Bone marrow (tissue), 2 donors: ENCODE results near the gene LITAF.
"Not testable (repeated sequence)": the region's sequence is repeated elsewhere in the genome, so short reads cannot be mapped to it uniquely, and the experiment has no call there.

ENCODE experiments used
- DNase-seq, 2 donors: peaks; one replicate each; lab custom pipeline; 2025; lab: John Stamatoyannopoulos, UW

LITAF gene

DNA sequence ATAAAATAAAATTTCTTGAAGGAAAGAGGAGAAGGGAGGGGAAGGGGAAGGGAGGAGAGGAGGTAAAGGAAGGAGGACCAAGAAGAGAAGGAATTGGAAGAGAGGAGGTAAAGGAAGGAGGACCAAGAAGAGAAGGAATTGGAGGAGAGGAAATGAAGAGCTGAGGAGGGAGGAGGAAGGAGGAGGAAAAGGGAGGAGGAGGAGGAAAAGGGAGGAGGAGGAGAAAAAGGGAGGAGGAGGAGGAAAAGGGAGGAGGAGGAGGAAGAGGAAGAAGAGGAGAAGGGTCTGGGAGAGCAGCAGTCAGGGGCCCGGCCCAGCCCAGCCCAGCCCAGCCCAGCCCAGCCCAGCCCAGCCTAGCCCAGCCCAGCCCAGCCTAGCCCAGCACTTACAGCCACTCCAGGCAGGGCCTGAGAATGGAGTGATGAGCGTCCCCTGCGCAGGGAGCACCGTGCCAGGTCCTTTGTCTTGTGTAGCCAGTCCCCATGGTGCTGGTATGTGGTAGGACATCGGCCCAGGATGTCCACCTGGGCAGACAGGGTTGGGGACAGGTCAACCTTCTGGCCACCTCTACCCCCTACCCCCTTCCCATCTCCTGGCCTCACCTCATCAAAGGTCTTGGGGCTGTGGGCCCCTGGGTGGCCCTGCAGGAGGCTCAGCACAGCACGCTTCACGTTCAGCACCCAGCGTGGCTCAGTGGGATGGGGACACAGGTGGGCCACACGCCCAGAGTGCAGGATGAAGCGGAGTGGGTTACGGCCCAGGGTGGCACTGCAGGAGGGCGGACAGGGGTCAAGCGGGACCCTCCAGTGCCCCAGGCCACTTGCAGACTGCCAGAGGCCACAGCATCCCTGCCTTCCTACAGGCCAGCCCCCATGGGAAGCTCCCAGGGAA, 70.9 kb downstream of the LITAF start:
- DNase-seq, result no peak

DNA sequence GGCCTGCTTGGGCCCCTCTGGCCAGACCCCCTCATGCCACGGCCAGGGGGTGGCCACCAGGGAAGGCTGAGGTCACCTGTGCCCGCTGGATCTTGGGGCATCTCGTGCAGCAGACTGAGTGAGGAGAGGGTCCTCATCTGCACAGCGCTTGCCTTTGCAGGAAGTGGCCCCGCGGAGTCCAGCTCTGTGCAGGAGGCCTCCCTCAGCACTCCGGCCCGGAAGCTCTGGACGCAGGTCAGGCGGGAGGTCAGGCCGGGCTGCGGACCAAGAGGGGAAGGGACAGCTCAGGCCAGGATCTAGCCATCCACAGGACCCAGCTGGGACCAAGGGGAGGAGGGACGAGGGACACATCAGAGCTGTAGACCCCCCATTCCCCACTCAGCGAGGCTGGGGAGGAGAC, 72.4 kb downstream of the LITAF start:
- no peak for DNase-seq

DNA sequence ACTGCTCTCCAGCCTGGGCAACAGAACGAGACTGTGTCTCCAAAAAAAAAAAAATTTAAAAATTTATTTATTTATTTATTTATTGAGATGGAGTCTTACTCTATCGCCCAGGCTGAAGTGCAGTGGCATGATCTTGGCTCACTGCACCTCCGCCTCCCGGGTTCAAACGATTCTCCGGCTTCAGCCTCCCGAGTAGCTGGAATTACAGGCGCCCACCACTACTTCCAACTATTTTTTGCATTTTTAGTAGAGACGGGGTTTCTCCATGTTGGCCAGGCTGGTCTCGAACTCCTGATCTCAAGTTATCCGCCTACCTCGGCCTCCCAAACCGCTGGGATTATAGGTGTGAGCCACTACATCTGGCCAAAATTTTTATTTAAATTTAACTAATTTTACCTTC, 73.4 kb downstream of the LITAF start:
- not testable (repeated sequence) for DNase-seq

DNA sequence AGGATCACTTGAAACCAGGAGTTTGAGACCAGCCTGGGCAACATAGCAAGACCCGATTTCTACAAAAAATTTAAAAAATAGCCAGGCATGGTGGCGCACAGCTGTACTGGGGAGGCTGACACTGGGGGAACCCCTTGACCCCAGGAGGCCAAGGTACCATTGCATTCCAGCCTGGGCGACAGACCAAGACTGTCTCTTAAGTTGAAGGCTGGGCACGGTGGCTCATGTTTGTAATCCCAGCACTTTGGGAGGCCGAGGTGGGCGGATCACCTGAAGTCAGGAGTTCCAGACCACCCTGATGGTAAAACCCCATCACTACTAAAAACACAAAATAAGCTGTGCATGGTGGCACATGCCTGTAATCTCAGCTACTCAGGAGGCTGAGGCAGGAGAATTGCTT, 74.9 kb downstream of the LITAF start:
- DNase-seq, result no peak

DNA sequence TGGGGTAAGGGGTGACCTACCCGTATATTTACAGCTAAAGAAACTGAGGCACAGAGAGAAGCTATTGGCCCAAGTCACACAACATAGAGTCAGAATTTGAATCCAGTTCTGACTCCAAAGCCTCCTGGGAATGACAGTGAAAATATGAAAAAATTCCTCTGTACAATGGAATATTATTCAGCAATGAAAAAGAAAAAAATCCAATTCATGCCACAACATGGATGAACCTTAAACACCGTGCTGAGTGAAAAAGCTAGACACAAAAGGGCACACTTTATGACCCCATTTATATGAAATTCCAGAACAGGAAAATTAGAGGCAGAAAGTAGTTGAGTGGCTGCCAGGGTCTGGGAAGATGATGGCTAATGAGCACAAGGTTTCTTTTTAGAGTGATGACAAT, 75.4 kb downstream of the LITAF start:
- no peak for DNase-seq

DNA sequence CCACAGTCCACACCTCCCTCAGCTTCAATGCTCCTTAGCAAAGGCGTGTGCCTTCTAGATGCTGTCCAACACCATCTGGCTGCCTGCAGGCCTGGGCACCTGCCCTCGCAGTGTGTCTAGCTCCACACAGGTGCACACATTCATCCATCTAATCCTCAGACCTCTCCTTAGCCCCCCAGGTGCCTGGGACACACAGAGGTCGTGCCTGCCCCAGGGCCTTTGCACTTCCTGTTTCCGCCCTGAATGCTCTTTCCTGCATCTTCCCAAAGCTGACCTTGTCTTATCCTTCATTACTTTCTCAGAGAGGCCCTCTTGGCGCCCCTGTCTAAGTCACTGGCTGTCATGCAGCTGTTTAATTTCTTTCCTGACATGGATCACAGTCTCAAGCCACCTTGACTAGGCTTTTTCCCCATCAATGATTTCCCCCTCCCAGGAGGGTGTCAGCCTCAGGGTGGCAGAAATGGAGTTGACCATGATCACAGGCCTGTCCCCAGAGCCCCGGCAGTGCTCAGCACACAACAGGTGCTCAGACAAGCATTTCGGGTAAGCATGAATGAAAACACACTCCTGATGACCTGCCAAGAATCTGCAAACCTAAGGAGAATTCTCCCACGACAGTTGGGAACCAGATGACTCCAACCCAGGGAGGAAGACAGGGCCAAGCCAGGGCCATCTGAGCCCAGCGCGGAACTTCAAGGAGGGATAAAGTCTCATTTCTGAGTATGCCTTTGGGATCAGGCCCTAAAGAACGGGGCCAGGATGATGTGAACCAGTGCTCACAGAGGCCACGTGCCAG, 76.3 kb downstream of the LITAF start:
- DNase-seq, result no peak

DNA sequence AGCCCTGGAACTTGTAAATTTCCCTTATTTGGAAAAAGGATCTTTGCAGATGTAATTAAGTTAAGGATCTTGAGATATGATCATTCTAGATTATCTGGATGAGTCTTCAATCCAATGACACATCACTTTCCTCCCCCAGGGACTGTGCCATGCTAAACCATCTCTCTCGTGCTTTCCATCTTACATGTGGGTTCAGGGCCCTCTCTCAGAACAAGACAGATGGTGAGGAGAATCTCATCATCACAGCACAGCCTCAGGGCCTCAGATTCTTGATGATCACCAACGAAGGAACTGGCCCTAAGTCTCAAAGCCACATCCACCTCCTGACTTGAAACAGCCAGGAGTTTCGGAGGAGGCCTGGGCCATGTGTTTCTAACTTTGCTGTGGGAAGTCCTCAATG, 78.7 kb downstream of the LITAF start:
- DNase-seq, result no peak

DNA sequence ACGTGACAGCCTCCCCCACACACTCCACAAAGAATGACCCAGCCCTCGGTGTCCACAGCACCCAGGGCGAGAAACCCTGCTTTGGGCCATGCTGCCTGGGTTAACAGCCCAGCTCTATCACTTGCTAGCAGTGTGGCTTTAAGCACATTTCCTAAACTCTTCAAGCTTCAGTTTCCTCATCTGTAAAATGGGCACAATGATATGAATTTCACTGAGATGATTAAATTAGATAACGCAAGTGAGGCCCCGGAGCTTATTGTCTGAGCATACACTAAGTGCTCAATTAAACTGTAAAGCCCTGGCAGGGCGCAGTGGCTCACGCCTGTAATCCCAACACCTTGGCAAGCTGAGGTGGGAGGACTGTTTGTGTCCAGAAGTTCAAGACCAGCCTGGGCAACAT, 79.4 kb downstream of the LITAF start:
- no peak for DNase-seq

DNA sequence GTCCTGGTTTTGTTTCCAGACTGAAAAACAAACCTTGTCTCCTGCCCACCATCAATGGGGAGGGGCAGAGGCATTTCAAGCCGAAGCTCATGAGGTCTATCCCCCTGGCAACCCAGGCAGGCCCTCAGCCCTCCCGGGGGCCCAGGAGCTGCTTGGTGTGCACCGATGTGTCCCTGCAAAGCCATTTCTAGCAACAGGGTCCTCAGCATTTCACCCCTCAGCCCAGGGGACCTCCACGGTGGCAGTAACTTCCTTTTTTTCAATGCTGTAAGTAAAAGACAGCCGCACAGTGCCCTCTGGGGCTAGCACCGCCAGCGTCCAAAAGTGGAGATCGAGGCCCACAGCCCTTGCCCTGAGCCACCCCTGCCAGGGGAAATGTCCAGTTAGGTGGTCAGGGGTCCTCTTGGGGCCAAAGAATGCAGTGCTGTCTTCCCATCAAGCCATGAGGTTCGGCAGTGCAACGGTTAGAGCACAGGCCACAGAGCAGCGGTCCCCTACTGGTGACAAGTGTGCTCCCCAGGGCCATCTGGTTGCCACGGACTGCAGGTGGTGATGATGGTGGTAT, 79.9 kb downstream of the LITAF start:
- DNase-seq, result peak in 1 of 2 donors; percentile 19

DNA sequence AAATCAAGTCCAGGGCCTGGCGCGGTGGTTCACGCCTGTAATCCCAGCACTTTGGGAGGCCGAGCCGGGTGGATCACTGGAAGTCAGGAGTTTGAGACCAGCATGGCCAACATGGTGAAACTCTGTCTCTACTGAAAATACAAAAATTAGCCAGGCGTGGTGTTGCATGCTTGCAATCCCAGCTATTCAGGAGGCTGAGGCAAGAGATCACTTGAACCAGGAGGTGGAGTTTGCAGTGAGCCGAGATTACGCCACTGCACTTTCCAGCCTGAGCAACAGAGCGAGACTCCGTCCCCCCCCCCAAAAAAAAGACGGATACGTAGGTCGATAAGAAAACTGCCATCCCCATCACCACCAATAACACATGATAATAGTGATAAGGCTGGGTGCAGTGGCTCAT, 82.5 kb downstream of the LITAF start:
- not testable (repeated sequence) for DNase-seq

DNA sequence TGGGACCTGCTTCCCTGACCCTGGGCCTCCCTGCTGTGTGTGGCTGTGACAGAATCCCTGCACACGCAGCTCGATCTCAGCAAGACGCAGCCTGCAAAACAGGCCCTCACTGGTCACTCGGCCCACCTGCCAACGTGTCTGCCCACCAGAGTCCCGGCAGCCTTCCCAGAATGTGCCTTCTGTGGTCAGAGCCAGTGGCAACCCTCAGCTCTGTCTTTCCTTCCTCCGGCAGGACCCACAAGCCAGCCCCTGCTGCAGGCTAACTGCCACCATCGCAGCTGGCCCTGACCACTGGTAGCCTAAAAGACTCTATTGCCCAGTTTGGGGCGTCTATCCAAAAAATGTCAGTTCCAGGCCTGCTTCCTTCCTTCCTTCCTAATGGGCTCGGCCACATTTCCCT, 83.2 kb downstream of the LITAF start:
- DNase-seq, result no peak

DNA sequence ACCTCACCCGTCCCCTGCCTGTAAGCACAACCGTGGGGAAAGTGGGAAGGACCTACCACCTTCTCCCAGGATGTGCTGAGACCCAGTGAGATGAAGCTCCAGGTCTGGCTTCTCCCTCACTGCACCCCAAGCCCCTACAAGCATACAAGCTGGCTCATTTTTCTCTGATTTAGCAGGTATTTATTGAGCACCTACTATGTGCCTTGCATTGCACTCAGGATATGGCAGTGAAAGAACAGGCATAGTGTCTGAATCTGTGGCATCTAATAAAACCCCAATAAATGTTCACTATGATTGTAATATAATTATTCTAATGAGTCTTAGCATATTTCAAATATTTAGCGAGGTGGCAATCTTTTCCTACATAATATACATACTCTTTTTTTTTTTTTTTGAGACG, 84.5 kb downstream of the LITAF start:
- no peak for DNase-seq

DNA sequence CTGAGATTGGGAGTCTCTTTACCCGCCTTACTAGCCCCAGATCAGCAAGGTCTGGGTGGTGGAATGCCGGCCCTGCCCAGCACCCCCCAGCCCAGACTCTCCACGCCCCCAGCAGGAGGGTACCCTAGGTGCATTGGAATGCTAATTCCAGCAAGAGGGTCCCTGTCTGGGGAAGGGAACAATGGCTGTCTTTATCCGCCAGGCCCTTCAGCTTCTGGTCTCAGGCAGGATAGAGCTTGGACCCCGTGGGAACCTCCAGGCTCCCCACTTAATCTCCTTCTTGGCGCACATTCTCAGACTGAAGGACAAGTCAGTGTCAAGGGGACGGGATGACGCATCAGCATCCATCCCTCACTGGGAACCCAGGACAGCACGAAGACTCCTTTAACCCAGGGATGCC, 85.1 kb downstream of the LITAF start:
- DNase-seq, result no peak

DNA sequence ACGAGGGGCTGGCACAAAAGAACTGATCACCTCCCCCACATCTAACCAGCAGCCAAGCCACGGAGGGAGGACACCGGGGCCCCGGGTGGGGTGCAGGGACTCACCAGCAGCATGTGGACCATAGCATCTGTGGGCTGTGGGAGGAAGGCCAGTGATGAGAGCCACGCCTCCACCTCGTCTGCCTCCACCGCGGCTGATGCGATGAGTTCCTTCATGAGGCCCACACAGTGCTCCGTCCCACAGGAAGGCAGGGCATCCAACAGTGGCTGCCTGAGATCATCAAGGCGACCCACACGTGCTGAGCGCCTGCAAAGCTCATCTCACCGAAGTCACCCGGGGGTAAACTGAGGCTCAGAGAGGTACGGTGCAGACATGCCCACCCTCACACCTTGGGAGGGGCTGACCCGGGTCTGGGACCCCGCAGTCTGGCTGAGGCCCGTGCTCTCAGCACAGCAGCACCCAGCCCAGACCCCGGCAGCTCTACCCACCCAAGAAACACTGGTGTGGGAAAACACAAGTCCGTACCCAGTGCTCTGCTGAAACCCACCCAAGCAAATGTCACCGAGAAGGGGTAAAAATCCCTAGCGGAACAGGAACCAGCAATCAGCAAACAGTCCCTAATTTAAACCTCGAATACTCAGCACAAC, 85.9 kb downstream of the LITAF start:
- DNase-seq, result no peak

DNA sequence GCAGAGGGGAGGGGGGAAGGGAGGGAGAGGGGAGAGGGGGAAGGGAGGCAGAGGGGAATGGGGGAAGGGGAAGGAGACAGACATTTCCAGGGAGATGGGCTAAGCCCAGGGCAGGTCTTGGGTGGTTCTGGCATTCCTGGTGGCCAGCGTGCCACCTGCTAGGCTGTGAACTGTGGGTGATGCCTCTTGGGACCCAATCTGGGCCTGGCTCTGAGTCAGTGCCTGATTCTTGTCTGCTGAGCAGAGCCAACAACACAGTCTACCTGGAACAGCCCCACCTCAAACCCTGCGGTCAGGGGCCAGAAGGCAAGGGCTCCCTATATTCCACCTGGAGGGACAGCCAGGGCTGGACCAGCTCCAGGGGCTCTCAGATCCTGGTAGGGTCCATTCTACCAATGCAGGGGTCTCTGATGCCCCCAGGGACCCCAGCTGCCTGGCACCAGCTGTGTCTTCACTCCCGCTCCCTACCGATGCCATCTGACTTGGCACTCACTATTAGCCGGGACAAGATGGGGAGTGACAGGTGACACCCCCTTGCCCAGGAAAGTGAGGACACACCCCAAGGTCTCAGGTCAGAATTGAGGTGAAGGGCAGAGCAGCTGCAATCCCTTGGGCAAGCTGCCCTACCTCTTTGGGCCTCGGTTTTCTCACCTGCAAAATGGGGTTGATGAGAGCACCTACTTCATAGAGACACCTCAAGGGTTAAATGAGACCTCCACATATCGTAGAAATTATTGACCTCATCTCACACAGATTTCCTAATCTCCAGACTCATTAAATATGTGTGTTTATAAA, 87.2 kb downstream of the LITAF start:
- no peak for DNase-seq

DNA sequence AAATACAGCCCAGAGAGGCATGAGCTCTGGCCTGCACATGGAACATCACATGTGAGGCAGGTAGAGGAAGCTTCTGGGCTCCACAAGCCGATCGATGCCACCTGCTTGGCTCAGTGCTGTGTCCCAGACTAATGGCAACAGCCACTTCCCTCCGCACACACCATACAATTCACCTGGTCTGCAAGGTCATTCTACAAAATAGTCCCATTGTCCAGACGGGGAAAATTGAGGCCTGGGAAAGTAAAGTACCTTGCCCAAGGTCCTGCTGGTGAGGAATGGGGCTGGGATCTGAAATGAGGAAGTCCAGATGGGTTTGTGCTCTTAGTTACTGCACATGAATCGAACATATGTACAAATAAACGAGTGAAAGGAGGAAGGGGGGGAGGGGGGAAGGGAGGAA, 88.0 kb downstream of the LITAF start:
- peak in 1 of 2 donors; percentile 46 for DNase-seq

DNA sequence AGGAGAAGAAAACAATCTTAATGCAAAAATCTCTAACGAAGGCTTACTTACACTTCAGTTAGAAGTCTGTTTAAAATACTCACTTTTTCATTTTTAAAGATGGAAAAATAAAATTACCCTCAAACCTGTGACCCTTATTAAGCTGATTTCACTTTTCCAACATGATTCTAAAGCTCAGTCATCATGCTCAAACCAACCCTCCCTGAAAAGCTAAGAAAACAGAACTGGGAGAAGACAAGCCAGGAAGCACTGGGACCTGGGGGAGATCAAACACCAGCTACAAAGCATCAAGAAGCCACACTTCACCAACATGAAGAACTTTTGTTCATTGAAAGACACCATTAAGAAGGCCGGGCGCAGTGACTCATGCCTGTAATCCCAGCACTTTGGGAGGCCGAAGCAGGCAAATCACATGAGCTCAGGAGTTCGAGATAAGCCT, 88.8 kb downstream of the LITAF start:
- DNase-seq, result no peak
